ENCODE results near the gene INPP5A.
A peak's percentile ranks its signal among the peaks of the same experiment; 100 is the strongest.
"Not testable (repeated sequence)": the region's sequence is repeated elsewhere in the genome, so short reads cannot be mapped to it uniquely, and the experiment has no call there.

INPP5A gene

DNA sequence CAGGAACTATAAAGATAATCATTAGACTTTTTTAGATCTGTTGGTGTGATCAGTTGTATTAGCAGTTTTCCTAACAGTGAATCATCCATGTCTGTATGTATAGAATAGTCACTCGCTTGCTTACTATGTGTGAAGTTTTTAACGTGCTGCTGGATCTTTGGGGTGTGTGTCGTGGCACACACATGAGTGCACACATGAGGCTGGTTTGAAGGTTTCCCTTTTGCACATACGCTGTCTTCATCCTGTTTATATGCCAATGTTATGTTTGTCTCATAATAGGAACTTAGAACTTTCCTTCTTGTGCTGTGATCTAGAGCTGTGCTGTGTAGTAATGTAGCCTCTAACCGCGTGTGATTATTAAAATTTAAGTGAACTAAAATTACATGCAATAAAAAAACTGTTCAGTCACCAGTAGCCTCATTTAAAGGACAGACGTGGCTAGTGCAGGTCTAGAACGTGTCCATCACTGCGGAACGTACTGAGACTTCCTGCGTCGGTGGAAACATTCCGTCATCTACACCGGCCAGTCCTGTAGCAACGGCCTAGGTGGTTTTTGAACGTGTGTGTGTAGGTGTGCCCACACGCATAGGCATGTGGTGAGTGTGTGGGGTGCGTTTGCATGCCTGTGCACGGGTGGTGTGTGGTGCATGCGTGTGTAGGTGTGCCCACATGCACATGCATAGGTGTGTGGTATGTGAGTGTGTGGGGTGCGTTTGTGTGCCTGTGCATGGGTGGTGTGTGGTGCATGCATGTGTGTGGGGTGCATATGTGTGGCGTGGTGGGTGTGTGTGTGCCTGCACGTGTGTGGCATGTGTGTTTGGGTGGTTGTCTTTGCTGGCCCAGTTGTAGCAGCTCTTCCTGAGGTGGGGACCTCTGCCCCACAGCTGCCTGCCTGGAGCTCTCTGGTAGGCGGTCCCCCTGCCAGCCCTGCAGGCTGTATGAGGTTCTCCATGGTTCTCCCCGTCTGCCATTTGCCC is 56.6 kb downstream of the INPP5A start:
- no peak for TF ChIP-seq ZNF274 (IDR thresholded peaks at IDR 0.05; ENCODE audit: low read depth, low read length)
- H3K4me3 ChIP-seq (ENCODE audit: low read length), result peak overlapping the region; percentile 29; the same call in 1 of the 2 replicates

DNA sequence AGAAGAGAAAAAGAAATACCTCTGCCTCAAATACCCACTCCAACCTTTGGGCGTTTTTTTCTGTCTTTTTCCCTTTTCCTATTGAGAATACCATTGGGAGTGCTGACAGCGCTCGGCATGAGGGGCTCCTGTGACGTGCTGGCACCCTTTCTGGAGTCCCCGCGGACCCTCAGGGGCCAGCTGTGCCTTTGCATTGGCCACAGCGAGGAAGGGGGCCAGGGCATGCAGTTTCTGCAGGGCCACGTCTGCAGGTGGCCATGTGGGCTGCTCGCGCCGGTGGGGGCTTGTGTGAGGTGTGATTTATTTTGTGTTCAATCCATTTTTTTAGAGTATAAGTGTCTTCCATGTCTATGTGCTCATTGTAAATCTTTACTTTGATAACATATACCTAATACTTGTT is 57.4 kb downstream of the INPP5A start:
- TF ChIP-seq ZNF274 (IDR thresholded peaks at IDR 0.05; ENCODE audit: low read depth, low read length), result no peak
- H3K4me3 ChIP-seq (ENCODE audit: low read length), result no peak overlapping the region

DNA sequence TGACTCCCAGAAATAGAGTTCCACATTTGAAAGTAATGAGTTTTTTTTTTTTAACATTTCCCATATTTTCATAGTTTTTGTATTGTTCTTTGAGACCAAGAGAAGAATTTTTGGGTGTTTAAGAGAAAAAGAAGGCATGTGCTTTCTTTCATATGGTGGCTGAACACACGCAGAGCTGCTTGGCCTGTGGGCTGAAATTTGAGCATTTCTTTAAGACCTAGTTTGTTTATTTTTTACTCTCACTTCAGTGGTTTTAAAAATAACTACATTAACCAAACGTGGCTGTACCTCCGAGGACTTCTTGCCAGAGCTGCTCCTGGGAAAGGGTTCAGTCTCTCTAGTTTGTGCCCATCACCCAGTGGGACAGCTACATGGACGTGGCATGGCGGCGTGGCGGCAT is 58.3 kb downstream of the INPP5A start:
- H3K4me3 ChIP-seq (ENCODE audit: low read length), result no peak overlapping the region
- TF ChIP-seq ZNF274 (IDR thresholded peaks at IDR 0.05; ENCODE audit: low read depth, low read length), result no peak

DNA sequence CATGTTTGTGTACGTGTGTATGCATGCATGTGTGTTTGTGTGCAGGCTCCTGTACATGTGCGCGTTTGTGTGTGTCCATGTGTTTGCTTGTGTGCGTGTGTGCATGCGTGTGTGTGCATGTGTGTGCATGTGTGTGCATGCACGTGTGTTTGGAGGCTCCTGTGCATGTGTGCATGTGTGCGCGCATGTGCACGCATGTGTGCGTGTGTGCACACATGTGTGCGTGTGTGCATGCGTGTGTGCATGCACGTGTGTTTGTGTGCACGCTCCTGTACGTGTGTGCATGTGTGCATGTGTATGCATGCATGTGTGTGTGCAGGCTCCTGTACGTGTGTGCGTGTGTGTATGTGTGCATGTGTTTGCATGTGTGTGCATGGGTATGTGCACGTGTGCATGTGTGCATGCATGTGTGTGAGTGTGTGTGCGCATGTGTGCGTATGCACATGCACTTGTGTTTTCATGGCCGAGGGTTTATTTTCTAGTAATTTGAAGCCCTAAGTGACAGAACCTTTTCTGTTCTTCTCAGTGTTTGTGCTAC is 59.2 kb downstream of the INPP5A start:
- no peak overlapping the region for H3K4me3 ChIP-seq (ENCODE audit: low read length)
- no peak for TF ChIP-seq ZNF274 (IDR thresholded peaks at IDR 0.05; ENCODE audit: low read depth, low read length)

DNA sequence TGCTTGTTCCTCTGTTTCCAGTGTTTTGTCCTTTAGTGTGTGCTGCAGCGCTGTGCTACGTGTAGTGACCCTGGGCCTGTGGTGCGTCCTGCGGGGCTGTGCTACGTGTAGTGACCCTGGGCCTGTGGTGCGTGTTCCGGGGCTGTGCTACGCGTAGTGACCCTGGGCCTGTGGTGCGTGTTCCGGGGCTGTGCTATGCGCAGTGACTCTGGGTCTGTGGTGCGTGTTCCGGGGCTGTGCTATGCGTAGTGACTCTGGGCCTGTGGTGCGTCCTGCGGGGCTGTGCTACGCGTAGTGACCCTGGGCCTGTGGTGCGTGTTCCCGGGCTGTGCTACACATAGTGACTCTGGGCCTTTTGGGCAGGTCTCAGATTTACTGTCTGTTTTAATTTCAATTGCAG is 60.1 kb downstream of the INPP5A start:
- no peak for TF ChIP-seq ZNF274 (IDR thresholded peaks at IDR 0.05; ENCODE audit: low read depth, low read length)
- H3K4me3 ChIP-seq (ENCODE audit: low read length), result no peak overlapping the region

DNA sequence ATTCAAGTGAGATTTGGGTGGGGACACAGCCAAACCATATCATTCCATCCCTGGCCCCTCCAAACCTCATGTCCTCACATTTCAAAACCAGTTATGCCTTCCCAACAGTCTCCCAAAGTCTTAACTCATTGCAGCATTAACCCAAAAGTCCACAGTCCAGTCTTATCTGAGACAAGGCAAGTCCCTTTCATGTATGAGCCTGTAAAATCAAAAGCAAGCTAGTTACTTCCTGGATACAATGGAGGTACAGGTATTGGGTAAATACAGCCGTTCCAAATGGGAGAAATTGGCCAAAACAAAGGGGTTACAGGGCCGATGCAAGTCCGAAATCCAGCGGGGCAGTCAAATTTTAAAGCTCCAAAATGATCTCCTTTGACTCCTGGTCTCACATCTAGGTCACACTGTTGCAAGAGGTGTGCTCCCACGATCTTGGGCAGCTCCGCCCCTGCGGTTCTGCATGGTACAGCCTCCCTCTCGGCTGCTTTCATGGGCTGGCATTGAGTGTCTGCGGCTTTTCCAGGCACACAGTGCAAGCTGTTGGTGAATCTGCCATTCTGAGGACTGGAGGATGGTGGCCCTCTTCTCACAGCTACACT is 61.5 kb downstream of the INPP5A start:
- not testable (repeated sequence) for H3K4me3 ChIP-seq (ENCODE audit: low read length)

DNA sequence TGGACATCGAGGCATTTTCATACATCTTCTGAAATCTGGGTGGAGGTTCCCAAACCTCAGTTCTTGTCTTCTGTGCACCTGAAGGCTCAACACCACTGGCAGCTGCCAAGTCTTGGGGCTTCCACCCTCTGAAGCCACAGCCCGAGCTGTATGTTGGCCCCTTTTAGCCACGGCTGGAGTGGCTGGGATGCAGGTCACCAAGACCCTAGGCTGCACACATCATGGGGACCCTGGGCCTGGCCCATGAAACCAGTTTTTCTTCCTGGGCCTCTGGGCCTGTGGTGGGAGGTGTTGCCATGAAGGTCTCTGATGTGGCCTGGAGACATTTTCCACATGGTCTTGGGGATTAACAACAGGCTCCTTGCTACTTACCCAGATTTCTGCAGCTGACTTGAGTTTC is 62.1 kb downstream of the INPP5A start:
- TF ChIP-seq ZNF274 (IDR thresholded peaks at IDR 0.05; ENCODE audit: low read depth, low read length), result no peak
- no peak overlapping the region for H3K4me3 ChIP-seq (ENCODE audit: low read length)

DNA sequence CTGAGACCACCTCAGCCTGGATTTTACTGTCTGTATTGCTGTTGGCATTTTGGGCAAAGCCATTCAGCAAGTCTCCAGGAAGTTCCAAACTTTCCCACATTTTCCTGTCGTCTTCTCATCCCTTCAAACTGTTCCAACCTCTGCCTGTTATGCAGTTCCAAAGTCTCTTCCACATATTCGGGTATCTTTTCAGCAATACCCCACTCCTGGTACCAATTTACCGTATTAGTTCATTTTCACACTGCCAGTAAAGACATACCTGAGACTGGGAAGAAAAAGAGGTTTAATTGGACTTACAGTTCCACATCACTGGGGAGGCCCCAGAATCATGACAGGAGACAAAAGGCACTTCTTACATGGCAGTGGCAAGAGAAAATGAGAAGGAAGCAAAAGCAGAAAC is 62.8 kb downstream of the INPP5A start:
- H3K4me3 ChIP-seq (ENCODE audit: low read length), result no peak overlapping the region
- no peak for TF ChIP-seq ZNF274 (IDR thresholded peaks at IDR 0.05; ENCODE audit: low read depth, low read length)

DNA sequence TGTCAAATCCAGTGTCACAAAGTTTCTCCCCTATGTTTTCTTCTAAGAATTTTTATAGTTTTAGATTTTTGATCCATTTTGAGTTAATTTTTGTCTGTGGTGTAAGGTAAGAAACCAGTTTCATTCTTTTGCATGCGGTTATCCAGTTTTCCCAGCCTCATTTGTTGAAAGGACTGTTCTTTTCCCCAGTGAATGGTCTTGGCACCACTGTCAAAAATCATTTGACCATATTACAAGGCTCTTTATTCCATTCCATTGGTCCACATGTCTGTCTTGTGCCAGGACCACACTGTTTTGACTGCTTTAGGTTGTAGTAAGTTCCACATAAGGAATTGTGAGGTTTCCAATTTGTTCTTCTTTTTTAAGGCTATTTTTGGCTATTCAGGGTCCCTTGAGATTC is 64.0 kb downstream of the INPP5A start:
- TF ChIP-seq ZNF274 (IDR thresholded peaks at IDR 0.05; ENCODE audit: low read depth, low read length), result no peak
- H3K4me3 ChIP-seq (ENCODE audit: low read length), result no peak overlapping the region

DNA sequence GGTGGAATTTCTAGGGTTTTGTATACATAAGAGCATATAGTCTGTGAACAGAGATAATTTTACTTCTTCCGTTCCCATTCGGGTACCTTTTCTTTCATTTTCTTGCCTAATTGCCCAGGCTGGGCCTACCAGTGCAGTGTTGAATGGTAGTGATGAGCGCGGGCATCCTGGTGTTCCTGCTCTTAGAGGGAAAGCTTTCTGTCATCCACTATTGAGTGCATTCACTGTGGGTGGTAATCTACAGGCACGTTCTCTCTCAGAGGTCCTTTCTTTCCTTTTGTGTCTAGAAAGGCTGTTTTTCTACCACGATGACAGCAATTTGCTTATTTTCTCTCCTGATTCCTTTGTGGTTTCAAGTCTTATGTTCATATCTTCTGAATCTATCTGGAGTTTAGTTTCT is 65.0 kb downstream of the INPP5A start:
- no peak overlapping the region for H3K4me3 ChIP-seq (ENCODE audit: low read length)
- TF ChIP-seq ZNF274 (IDR thresholded peaks at IDR 0.05; ENCODE audit: low read depth, low read length), result no peak

DNA sequence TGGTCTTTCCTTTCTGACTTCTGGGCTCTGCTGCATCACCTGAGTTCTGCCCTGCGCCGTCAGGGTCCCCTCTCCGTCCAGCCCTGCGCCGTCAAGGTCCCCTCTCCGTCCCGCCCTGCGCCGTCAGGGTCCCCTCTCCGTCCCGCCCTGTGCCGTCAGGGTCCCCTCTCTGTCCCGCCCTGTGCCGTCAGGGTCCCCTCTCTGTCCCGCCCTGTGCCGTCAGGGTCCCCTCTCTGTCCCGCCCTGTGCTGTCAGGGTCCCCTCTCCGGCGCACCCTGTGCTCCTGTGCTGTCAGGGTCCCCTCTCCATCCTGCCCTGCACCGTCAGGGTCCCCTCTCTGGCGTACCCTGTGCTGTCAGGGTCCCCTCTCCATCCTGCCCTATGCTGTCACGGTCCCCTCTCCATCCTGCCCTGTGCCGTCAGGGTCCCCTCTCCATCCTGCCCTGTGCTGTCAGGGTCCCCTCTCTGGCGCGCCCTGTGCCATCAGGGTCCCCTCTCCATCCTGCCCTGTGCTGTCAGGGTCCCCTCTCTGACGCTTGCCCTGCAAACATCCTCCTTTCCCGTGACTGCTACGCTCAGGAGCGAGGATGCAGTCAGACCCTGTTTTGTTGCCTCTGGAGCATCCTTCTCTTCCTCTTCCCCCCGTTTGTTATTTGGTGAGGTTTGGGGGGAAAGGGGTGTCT is 66.4 kb downstream of the INPP5A start:
- TF ChIP-seq ZNF274 (IDR thresholded peaks at IDR 0.05; ENCODE audit: low read depth, low read length), result no peak
- H3K4me3 ChIP-seq (ENCODE audit: low read length), result no peak overlapping the region

DNA sequence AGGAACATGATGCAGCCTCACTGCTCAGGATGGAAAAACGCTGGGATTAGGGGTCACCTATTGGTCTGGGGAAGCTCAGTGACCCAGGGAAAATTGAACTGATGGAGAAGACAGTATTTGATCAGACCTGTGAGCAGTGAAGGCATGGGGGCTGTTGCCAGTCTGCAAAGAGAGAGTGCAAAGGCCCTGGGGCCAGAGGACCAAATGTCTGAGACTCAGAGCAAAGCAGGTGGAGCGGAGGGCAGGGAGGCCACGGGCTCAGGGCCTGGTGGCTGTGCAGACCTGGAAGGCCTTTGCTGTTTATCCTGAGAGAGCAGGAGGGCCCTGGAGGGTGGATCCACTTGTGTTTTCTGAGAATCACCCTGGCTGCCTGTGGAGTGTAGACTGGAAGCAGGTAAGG is 67.1 kb downstream of the INPP5A start:
- no peak for TF ChIP-seq ZNF274 (IDR thresholded peaks at IDR 0.05; ENCODE audit: low read depth, low read length)
- no peak overlapping the region for H3K4me3 ChIP-seq (ENCODE audit: low read length)

DNA sequence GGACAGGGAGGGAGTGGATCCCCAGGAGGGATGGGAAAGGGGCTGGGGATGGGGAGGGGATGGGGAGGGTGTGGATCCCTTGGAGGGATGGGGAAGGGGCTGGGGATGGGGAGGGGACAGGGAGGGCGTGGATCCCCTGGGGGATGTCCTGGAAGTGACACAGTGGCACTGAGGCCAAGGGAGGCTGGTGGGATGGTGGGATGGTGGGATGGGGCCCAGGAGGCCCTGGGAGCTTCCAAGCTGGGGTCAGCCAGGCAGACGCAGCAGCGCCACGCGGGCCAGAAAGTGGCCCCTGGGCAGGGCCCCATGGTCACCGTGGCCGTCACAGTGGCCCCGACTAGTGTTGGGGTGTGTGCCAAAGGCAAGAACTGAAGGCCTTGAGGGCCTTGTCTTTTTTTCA is 67.8 kb downstream of the INPP5A start:
- no peak overlapping the region for H3K4me3 ChIP-seq (ENCODE audit: low read length)
- TF ChIP-seq ZNF274 (IDR thresholded peaks at IDR 0.05; ENCODE audit: low read depth, low read length), result no peak

DNA sequence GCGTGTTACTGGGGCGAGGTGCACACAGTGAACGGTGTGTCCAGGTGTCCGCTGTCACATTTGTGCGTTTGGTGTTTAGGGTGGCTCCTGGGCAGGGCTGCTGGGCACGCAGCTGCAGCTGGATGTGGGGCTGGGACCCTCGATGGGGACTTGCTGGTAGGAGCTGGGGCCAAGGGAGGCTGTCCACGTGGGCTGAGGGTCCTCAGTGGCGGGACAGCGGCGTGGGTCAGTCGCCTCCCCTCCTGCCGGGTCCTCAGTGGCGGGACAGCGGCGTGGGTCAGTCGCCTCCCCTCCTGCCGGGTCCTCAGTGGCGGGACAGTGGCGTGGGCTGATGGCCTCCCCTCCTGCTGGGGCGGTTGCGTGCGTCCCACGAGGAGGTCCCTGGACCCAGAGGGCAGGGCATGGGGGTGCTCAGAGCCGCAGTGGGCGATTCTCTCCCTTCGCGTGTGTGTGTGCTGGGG is 68.5 kb downstream of the INPP5A start:
- no peak for TF ChIP-seq ZNF274 (IDR thresholded peaks at IDR 0.05; ENCODE audit: low read depth, low read length)
- H3K4me3 ChIP-seq (ENCODE audit: low read length), result no peak overlapping the region
